SK-N-MC (cell line): ENCODE data around the gene LCN10.

Experiments used
- EZH2 ChIP-seq: fragments of 200-600 bp; sonication (generic); IDR thresholded peaks from one replicate; pipeline ENCODE4 v1.6.1; 2017; ENCODE audit warnings: antibody characterized with exemption
- FOXP2 ChIP-seq: optimal IDR thresholded peaks from 2 replicates; pipeline ENCODE3; 2011; ENCODE audit warnings: mild to moderate bottlenecking, moderate library complexity; ENCODE audit not compliant: insufficient read depth; ENCODE audit errors: extremely low read length, control extremely low read depth
- POLR2AphosphoS5 ChIP-seq: IDR thresholded peaks from 2 replicates; pipeline ENCODE4 v1.6.1; 2012; ENCODE audit warnings: mild to moderate bottlenecking, low read depth, low read length, borderline replicate concordance

- TF ChIP-seq POLR2AphosphoS5 (no peak), EZH2 (no peak), FOXP2 (no peak)
Observed at GRCh38 chr9:136751814-136752213, 9.1 kb upstream of the LCN10 start.
